Tibial nerve (tissue), 4 donors: ENCODE measurements around the gene COX4I1. TPM values are rescaled to one million over a fixed set of nuclear protein-coding genes. Genes with fewer than 3 reads are reported as not detected.

Source experiments
- DNase-seq, 2 donors: peaks; one replicate each; pipeline ENCODE4 v3.0.0-alpha.2; 2019; ENCODE audit warnings: low spot score in 2 of 2
- H3K27ac ChIP-seq, 4 donors: fragments of 200-600 bp; sonication (generic) in 3 of 4; one replicate each; pipeline ENCODE4 v1.5.1; 2017 to 2019; ENCODE audit warnings: mild to moderate bottlenecking in 1 of 4
- H3K27me3 ChIP-seq, 2 donors: fragments of 200-600 bp; sonication (generic) in 1 of 2; one replicate each; pipeline versions ENCODE4 v1.5.1 to v1.6.0; 2017 to 2019
- H3K36me3 ChIP-seq, 3 donors: fragments of 200-600 bp; sonication (generic); one replicate each; pipeline ENCODE4 v1.5.1; 2018 to 2019
- H3K4me1 ChIP-seq, 4 donors: fragments of 200-600 bp; sonication (generic) in 3 of 4; one replicate each; pipeline ENCODE4 v1.5.1; 2017 to 2019
- H3K4me3 ChIP-seq, 4 donors: fragments of 200-600 bp; sonication (generic) in 3 of 4; one replicate each; pipeline ENCODE4 v1.5.1; 2017 to 2019; ENCODE audit warnings: mild to moderate bottlenecking in 1 of 4, moderate library complexity in 1 of 4
- H3K9me3 ChIP-seq, 4 donors: fragments of 200-600 bp; sonication (generic) in 3 of 4; one replicate each; pipeline ENCODE4 v1.5.1; 2017 to 2019
- EP300 ChIP-seq, 2 donors: sonication (generic); formaldehyde crosslinking; IDR thresholded peaks; one replicate each; pipeline ENCODE4 v1.6.1; 2017; ENCODE audit warnings: antibody characterized with exemption in 2 of 2, mild to moderate bottlenecking in 1 of 2
- POLR2A ChIP-seq, 2 donors: fragments of 450-650 bp; IDR thresholded peaks; one replicate each; pipeline ENCODE4 v1.6.1; 2017; ENCODE audit warnings: antibody characterized with exemption in 2 of 2, mild to moderate bottlenecking in 2 of 2, moderate library complexity in 2 of 2
- WGBS, 2 donors: methylation state at CpG; one replicate each; pipeline ENCODE4 v1.1.5; 2018; 5-methylcytosine and 5-hydroxymethylcytosine counted together
- total RNA-seq, 4 donors: library from RNA; depleted of rRNA; stranded (reverse); fragments of >200 nt; gene quantifications; one replicate each; pipeline ENCODE4 v1.1.0, GENCODE V29; 2016
- TF ChIP-seq, protein P1 (sequence below), 5 experiments: fragments of 200-600 bp in 3 of 5; fragments of 450-650 bp in 2 of 5; sonication (generic) in 3 of 5; IDR thresholded peaks; one replicate each; pipeline ENCODE4 v1.5.1; 2016 to 2019; ENCODE audit warnings: antibody characterized with exemption in 5 of 5, mild to moderate bottlenecking in 3 of 5, moderate library complexity in 2 of 5

COX4I1 gene
- total RNA-seq, 4 donors from 2014 or later, result 274 to 401 (median 323) TPM

- peaks cover 0 to 9% (median 0%) of the 10 kb centered on the region in 4 donors for H3K4me1 ChIP-seq
- WGBS, 2 donors, result 66 to 70% methylated on average over 12 to 22 of the region's 22 CpGs
- TF ChIP-seq, protein P1, sequence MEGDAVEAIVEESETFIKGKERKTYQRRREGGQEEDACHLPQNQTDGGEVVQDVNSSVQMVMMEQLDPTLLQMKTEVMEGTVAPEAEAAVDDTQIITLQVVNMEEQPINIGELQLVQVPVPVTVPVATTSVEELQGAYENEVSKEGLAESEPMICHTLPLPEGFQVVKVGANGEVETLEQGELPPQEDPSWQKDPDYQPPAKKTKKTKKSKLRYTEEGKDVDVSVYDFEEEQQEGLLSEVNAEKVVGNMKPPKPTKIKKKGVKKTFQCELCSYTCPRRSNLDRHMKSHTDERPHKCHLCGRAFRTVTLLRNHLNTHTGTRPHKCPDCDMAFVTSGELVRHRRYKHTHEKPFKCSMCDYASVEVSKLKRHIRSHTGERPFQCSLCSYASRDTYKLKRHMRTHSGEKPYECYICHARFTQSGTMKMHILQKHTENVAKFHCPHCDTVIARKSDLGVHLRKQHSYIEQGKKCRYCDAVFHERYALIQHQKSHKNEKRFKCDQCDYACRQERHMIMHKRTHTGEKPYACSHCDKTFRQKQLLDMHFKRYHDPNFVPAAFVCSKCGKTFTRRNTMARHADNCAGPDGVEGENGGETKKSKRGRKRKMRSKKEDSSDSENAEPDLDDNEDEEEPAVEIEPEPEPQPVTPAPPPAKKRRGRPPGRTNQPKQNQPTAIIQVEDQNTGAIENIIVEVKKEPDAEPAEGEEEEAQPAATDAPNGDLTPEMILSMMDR (IDR thresholded peaks at IDR 0.05), result no peak
- TF ChIP-seq POLR2A (IDR thresholded peaks at IDR 0.05) (no peak), EP300 (IDR thresholded peaks at IDR 0.05) (no peak)
- peaks cover 0 to 18% of the 10 kb centered on the region in 2 donors for H3K27me3 ChIP-seq
- no peak overlapping the region for H3K27ac ChIP-seq
- H3K4me3 ChIP-seq, result no peak overlapping the region
- H3K36me3 ChIP-seq, result no peaks in the 10 kb centered on the region
- peaks cover 0 to 4% (median 0%) of the 10 kb centered on the region in 4 donors for H3K9me3 ChIP-seq
- no peak for DNase-seq
Measured at GRCh38 chr16:85833219-85833920, 33.9 kb downstream of the COX4I1 start.

- no peak for DNase-seq
- no peak for TF ChIP-seq EP300 (IDR thresholded peaks at IDR 0.05)
- TF ChIP-seq POLR2A (IDR thresholded peaks at IDR 0.05), result no peak
- TF ChIP-seq, protein P1 (IDR thresholded peaks at IDR 0.05), result no peak
- H3K27me3 ChIP-seq, result peaks cover 0 to 16% of the 10 kb centered on the region in 2 donors
- H3K36me3 ChIP-seq, result no peaks in the 10 kb centered on the region
- H3K9me3 ChIP-seq, result peaks cover 0 to 4% (median 0%) of the 10 kb centered on the region in 4 donors
- WGBS, 2 donors, result 95 to 98% methylated on average over 5 of the region's 5 CpGs
- no peak overlapping the region for H3K4me3 ChIP-seq
- H3K27ac ChIP-seq, result no peak overlapping the region
- peaks cover 0 to 9% (median 0%) of the 10 kb centered on the region in 4 donors for H3K4me1 ChIP-seq
Measured at GRCh38 chr16:85834741-85835140, 35.2 kb downstream of the COX4I1 start.

DNA sequence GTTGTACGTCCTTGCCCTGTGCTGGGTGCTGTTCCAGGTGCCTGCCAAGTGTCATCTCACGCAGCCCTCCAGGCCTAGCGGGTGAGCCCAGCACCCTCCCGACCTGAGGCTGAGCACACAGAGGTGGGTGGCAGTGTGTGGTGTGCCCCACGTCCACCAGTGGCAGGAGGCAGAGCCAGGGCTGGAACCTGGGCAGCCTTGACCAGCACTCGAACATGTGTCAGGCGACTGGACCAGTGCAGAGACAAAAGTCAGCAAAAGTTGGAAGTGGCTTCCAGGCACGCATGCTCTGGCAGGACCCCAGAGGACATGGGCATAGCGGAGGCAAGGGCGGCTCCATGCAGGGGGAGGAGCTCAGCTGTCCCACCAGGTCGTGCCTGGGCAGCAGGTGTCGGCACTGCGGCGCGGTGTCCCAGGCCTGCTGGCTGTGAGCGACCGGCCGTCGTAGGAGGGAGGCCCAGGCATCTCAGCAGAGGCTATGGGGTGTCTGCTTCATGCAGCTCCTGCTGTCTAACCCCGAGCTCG, 35.8 kb downstream of the COX4I1 start:
- Histone ChIP-seq H3K4me1 (peaks cover 0 to 9% (median 0%) of the 10 kb centered on the region in 4 donors), H3K27me3 (peaks cover 0 to 15% of the 10 kb centered on the region in 2 donors), H3K27ac (no peak overlapping the region), H3K9me3 (peaks cover 0 to 4% (median 0%) of the 10 kb centered on the region in 4 donors), H3K4me3 (no peak overlapping the region), H3K36me3 (no peaks in the 10 kb centered on the region)
- TF ChIP-seq EP300 (IDR thresholded peaks at IDR 0.05) (no peak), POLR2A (IDR thresholded peaks at IDR 0.05) (no peak)
- TF ChIP-seq, protein P1 (IDR thresholded peaks at IDR 0.05), result no peak
- 78 to 81% methylated on average over 12 to 21 of the region's 21 CpGs for WGBS, 2 donors
- no peak for DNase-seq

DNA sequence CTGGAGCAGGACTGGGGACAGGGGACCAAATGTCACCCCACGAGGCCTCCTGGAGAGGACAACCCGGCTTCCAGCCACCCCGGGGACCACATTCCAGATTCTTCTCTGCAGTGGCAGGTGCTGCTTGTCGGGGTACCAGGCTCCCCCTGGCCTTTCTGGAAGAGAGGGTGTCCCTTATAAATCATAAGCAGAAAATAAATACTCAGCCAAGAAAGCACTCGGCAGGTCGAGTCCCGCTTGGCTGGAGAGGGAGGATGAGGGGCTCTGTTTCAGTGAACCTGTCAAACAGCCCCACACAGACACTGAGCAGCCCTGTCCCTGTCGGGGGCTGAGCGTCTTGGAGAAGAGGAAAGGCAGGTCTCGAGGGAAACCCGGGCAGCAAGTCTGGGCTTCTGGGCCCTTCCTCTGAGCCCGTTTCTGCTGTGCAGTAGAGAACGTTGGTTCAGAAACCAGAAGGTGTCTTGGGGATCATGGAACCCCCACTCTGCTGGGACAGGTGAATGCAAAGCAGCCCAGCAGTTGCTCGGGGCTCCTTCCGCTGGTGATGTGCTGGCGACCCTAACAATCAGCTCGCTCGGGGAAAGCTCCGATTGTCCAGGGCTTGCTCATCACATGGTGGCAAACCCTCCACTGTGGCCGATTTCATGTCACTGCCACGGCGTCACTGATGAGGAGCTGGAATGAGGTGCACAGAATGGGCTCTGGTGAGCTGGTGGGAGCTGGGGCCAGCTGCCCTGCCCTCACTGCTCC, 36.6 kb downstream of the COX4I1 start:
- no peak overlapping the region for H3K4me3 ChIP-seq
- H3K9me3 ChIP-seq, result peaks cover 0 to 4% (median 0%) of the 10 kb centered on the region in 4 donors
- no peak for TF ChIP-seq EP300 (IDR thresholded peaks at IDR 0.05)
- no peak for TF ChIP-seq POLR2A (IDR thresholded peaks at IDR 0.05)
- TF ChIP-seq, protein P1 (IDR thresholded peaks at IDR 0.05), result no peak
- 70 to 71% methylated on average over 20 to 22 of the region's 22 CpGs for WGBS, 2 donors
- no peak overlapping the region for H3K27ac ChIP-seq
- H3K36me3 ChIP-seq, result no peaks in the 10 kb centered on the region
- DNase-seq, result no peak
- H3K27me3 ChIP-seq, result peaks cover 0 to 15% of the 10 kb centered on the region in 2 donors
- H3K4me1 ChIP-seq, result peaks cover 0 to 9% (median 0%) of the 10 kb centered on the region in 4 donors
